Peyer's patch (tissue), 4 donors: Measurements from ENCODE around the gene AGAP1.

Source experiments
- POLR2A ChIP-seq, 2 donors: fragments of 450-650 bp; IDR thresholded peaks; one replicate each; pipeline ENCODE4 v1.5.1; 2017; ENCODE audit warnings: antibody characterized with exemption in 2 of 2, mild to moderate bottlenecking in 2 of 2, moderate library complexity in 2 of 2
- TF ChIP-seq, protein P1 (sequence below), 6 experiments: fragments of 450-650 bp in 4 of 6; fragments of 200-600 bp in 2 of 6; sonication (generic) in 1 of 6; IDR thresholded peaks; one replicate each; pipeline ENCODE4 v1.5.1; 2017 to 2019; ENCODE audit warnings: antibody characterized with exemption in 6 of 6, mild to moderate bottlenecking in 3 of 6, moderate library complexity in 1 of 6

DNA sequence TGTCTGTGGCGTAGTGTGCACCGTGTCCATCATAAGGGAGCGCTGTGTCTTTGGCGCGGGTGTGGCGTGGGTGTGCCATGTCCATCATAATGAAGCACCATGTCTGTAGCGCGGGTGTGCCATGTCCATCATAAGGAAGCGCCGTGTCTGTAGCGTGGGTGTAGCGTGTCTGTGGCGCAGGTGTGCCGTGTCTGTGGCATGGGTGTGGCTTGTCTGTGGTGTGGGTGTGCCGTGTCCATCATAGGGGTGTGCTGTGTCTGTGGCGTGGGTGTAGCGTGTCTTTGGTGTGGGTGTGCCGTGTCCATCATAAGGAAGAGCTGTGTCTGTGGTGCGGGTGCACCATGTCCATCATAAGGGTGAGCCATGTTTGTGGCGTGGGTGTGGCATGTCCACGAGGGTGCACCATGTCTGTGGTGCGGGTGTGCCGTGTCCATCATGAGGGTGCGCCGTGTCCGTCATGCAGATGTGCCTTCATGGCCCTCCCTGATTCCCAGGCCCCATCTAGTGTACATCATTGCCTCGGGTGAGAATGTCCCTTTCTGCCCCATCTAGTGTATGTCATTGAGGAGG lies 399.4 kb downstream of the AGAP1 start:
- TF ChIP-seq, protein P1, sequence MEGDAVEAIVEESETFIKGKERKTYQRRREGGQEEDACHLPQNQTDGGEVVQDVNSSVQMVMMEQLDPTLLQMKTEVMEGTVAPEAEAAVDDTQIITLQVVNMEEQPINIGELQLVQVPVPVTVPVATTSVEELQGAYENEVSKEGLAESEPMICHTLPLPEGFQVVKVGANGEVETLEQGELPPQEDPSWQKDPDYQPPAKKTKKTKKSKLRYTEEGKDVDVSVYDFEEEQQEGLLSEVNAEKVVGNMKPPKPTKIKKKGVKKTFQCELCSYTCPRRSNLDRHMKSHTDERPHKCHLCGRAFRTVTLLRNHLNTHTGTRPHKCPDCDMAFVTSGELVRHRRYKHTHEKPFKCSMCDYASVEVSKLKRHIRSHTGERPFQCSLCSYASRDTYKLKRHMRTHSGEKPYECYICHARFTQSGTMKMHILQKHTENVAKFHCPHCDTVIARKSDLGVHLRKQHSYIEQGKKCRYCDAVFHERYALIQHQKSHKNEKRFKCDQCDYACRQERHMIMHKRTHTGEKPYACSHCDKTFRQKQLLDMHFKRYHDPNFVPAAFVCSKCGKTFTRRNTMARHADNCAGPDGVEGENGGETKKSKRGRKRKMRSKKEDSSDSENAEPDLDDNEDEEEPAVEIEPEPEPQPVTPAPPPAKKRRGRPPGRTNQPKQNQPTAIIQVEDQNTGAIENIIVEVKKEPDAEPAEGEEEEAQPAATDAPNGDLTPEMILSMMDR (IDR thresholded peaks at IDR 0.05): no peak
- no peak for TF ChIP-seq POLR2A (IDR thresholded peaks at IDR 0.05)
